GM12878 (cell line): ENCODE data around the gene PANX2. TPM values are rescaled to one million over a fixed set of nuclear protein-coding genes. Genes with fewer than 3 reads are reported as not detected.
A peak's percentile ranks its signal among the peaks of the same experiment; 100 is the strongest.

Source experiments
- BRCA1 ChIP-seq: IDR thresholded peaks from 2 replicates; pipeline ENCODE4 v1.6.1; 2011; ENCODE audit warnings: low read depth, low read length, improper control_type of control experiment
- GABPA ChIP-seq: IDR thresholded peaks from 2 replicates; pipeline ENCODE4 v1.6.1; 2014; ENCODE audit warnings: antibody characterized with exemption, low read depth, mild to moderate bottlenecking, inconsistent platforms
- LARP7 ChIP-seq: fragments of 450-650 bp; IDR thresholded peaks from 2 replicates; pipeline ENCODE4 v1.6.1; 2017; ENCODE audit warnings: mild to moderate bottlenecking
- MXI1 ChIP-seq: fragments of 150-350 bp; IDR thresholded peaks from 2 replicates; pipeline ENCODE4 v1.6.1; 2011; ENCODE audit warnings: low read depth, mild to moderate bottlenecking, inconsistent platforms, low read length, improper control_type of control experiment
- NBN ChIP-seq: fragments of 450-650 bp; IDR thresholded peaks from 2 replicates; pipeline ENCODE4 v1.6.1; 2016
- NFIC ChIP-seq: IDR thresholded peaks from 2 replicates; pipeline ENCODE4 v1.6.1; 2012; ENCODE audit warnings: low read depth, mild to moderate bottlenecking, inconsistent platforms, low read length, moderate library complexity
- PAX5 ChIP-seq: IDR thresholded peaks from 2 replicates; pipeline ENCODE4 v1.6.1; 2011; ENCODE audit warnings: low read depth, low read length, borderline replicate concordance
- RUNX3 ChIP-seq: IDR thresholded peaks from 2 replicates; pipeline ENCODE4 v1.6.1; 2012; ENCODE audit warnings: low read length, inconsistent platforms
- SRF ChIP-seq, 2 experiments: IDR thresholded peaks; 2 replicates each; pipeline ENCODE4 v1.6.1; 2011; ENCODE audit warnings: low read depth in 2 of 2, low read length in 2 of 2, mild to moderate bottlenecking in 1 of 2, moderate library complexity in 1 of 2
- SUPT20H ChIP-seq: IDR thresholded peaks from 2 replicates; pipeline ENCODE4 v1.6.1; 2011; ENCODE audit warnings: low read depth, mild to moderate bottlenecking, low read length, moderate library complexity, borderline replicate concordance; ENCODE audit not compliant: control insufficient read depth
- TCF12 ChIP-seq: IDR thresholded peaks from 2 replicates; pipeline ENCODE4 v1.6.1; 2011; ENCODE audit warnings: low read depth, mild to moderate bottlenecking, low read length
- YY1 ChIP-seq: IDR thresholded peaks from 2 replicates; pipeline ENCODE4 v1.6.1; 2011; ENCODE audit warnings: low read depth, mild to moderate bottlenecking, low read length
- polyA plus RNA-seq, 11 experiments: library from polyadenylated mRNA; depleted of rRNA in 4 of 11; unstranded in 6 of 11; stranded (reverse) in 5 of 11; fragments of >200 nt; fragmentation: Nextera tagmentation in 4 of 11; fragmentation: Illumina TruSeq in 1 of 11; extraction: Ambion mirVana in 4 of 11; extraction: Trizol in 1 of 11; gene quantifications; 1 replicate in 1 of 11; 2 replicates in 10 of 11; pipeline versions ENCODE4 v1.2.1 to v1.2.3, GENCODE V29; 2011 to 2016; ENCODE audit warnings: inconsistent platforms in 2 of 11, missing spikeins in 2 of 11, low read depth in 1 of 11
- total RNA-seq, 4 experiments: library from RNA; depleted of rRNA in 3 of 4; stranded (reverse); fragments of >200 nt in 3 of 4; fragmentation: Illumina TruSeq in 1 of 4; extraction: Trizol in 1 of 4; gene quantifications; 2 replicates each; pipeline versions ENCODE4 v1.2.1 to v1.2.3, GENCODE V29; 2013 to 2021
- TF ChIP-seq, protein P1 (sequence below): fragments of 450-650 bp; IDR thresholded peaks from 2 replicates; pipeline ENCODE4 v1.6.1; 2017; ENCODE audit warnings: mild to moderate bottlenecking, low read depth, inconsistent platforms; ENCODE audit not compliant: poor library complexity, severe bottlenecking
- TF ChIP-seq, protein P2 (sequence below): fragments of 150-350 bp; IDR thresholded peaks from 2 replicates; pipeline ENCODE4 v1.6.1; 2014; ENCODE audit warnings: mild to moderate bottlenecking, low read depth, low read length
- TF ChIP-seq, protein P3 (sequence below): fragments of 450-650 bp; IDR thresholded peaks from 2 replicates; pipeline ENCODE4 v1.6.1; 2018; ENCODE audit warnings: borderline replicate concordance, mild to moderate bottlenecking; ENCODE audit not compliant: partially characterized antibody
- TF ChIP-seq, protein P4 (sequence below): IDR thresholded peaks from 2 replicates; pipeline ENCODE4 v1.6.1; 2012; ENCODE audit warnings: improper control_type of control experiment, low read depth, low read length; ENCODE audit not compliant: insufficient replicate concordance
- TF ChIP-seq, protein P5 (sequence below): IDR thresholded peaks from 2 replicates; pipeline ENCODE4 v1.6.1; 2011; ENCODE audit warnings: low read depth, mild to moderate bottlenecking, low read length, moderate library complexity, borderline replicate concordance; ENCODE audit errors: extremely low read depth

The PANX2 gene
- total and polyA plus RNA-seq, 10 of the 15 experiments (the other 5 are each of a cell fraction or from before 2014, with no cell fraction given): 0.04 to 0.44 (median 0.17) TPM; not detected in 5

DNA sequence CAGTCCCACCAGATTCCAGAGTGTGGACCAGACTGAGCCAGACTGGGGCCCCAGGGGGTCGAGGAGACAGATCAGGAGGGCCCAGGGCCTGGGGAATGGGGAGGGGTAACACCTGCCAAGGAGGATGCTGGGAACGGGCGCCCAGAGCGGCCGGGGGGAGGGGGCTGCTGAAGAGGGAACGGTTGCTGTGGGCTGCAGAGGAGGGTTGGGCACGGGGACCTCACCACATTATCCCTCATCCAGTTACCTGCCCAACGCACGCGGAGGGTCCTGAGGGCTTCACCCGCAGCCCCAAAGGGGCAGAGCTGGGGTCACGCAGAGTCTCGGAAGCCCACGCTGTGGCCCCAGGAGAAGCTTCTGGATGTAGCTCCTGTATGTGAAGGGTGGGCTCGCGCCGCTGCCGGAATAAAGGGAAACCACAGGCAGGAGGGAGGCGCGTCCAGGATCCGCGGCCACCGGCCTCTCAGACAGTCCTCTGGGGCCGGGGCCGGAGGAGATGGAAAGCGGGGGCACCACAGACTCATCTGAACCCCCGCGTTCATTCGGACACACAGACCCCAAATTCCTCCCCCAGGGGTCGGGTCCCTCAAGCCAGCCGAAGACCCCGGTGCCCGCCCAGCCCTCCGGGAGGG, 29.4 kb downstream of the PANX2 start (continued):
- TF ChIP-seq, protein P1, sequence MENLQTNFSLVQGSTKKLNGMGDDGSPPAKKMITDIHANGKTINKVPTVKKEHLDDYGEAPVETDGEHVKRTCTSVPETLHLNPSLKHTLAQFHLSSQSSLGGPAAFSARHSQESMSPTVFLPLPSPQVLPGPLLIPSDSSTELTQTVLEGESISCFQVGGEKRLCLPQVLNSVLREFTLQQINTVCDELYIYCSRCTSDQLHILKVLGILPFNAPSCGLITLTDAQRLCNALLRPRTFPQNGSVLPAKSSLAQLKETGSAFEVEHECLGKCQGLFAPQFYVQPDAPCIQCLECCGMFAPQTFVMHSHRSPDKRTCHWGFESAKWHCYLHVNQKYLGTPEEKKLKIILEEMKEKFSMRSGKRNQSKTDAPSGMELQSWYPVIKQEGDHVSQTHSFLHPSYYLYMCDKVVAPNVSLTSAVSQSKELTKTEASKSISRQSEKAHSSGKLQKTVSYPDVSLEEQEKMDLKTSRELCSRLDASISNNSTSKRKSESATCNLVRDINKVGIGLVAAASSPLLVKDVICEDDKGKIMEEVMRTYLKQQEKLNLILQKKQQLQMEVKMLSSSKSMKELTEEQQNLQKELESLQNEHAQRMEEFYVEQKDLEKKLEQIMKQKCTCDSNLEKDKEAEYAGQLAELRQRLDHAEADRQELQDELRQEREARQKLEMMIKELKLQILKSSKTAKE: no peak
- TF ChIP-seq, protein P2, sequence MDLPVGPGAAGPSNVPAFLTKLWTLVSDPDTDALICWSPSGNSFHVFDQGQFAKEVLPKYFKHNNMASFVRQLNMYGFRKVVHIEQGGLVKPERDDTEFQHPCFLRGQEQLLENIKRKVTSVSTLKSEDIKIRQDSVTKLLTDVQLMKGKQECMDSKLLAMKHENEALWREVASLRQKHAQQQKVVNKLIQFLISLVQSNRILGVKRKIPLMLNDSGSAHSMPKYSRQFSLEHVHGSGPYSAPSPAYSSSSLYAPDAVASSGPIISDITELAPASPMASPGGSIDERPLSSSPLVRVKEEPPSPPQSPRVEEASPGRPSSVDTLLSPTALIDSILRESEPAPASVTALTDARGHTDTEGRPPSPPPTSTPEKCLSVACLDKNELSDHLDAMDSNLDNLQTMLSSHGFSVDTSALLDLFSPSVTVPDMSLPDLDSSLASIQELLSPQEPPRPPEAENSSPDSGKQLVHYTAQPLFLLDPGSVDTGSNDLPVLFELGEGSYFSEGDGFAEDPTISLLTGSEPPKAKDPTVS: no peak
- TF ChIP-seq PAX5 (no peak), YY1 (no peak), TCF12 (0 out of 2 replicates have a peak, but pooled peaks have one; percentile 8), LARP7 (no peak), GABPA (no peak), NBN (no peak), SRF (IDR thresholded peaks at IDR 0.05; ENCODE audit: low read depth in 2 of 2, low read length in 2 of 2) (no peak), MXI1 (no peak), BRCA1 (no peak), NFIC (no peak), SUPT20H (no peak), RUNX3 (peak; percentile 29; the same call in 1 of the 2 replicates)
- TF ChIP-seq, protein P3, sequence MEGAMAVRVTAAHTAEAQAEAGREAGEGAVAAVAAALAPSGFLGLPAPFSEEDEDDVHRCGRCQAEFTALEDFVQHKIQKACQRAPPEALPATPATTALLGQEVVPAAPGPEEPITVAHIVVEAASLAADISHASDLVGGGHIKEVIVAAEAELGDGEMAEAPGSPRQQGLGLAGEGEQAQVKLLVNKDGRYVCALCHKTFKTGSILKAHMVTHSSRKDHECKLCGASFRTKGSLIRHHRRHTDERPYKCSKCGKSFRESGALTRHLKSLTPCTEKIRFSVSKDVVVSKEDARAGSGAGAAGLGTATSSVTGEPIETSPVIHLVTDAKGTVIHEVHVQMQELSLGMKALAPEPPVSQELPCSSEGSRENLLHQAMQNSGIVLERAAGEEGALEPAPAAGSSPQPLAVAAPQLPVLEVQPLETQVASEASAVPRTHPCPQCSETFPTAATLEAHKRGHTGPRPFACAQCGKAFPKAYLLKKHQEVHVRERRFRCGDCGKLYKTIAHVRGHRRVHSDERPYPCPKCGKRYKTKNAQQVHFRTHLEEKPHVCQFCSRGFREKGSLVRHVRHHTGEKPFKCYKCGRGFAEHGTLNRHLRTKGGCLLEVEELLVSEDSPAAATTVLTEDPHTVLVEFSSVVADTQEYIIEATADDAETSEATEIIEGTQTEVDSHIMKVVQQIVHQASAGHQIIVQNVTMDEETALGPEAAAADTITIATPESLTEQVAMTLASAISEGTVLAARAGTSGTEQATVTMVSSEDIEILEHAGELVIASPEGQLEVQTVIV: no peak
- TF ChIP-seq, protein P4, sequence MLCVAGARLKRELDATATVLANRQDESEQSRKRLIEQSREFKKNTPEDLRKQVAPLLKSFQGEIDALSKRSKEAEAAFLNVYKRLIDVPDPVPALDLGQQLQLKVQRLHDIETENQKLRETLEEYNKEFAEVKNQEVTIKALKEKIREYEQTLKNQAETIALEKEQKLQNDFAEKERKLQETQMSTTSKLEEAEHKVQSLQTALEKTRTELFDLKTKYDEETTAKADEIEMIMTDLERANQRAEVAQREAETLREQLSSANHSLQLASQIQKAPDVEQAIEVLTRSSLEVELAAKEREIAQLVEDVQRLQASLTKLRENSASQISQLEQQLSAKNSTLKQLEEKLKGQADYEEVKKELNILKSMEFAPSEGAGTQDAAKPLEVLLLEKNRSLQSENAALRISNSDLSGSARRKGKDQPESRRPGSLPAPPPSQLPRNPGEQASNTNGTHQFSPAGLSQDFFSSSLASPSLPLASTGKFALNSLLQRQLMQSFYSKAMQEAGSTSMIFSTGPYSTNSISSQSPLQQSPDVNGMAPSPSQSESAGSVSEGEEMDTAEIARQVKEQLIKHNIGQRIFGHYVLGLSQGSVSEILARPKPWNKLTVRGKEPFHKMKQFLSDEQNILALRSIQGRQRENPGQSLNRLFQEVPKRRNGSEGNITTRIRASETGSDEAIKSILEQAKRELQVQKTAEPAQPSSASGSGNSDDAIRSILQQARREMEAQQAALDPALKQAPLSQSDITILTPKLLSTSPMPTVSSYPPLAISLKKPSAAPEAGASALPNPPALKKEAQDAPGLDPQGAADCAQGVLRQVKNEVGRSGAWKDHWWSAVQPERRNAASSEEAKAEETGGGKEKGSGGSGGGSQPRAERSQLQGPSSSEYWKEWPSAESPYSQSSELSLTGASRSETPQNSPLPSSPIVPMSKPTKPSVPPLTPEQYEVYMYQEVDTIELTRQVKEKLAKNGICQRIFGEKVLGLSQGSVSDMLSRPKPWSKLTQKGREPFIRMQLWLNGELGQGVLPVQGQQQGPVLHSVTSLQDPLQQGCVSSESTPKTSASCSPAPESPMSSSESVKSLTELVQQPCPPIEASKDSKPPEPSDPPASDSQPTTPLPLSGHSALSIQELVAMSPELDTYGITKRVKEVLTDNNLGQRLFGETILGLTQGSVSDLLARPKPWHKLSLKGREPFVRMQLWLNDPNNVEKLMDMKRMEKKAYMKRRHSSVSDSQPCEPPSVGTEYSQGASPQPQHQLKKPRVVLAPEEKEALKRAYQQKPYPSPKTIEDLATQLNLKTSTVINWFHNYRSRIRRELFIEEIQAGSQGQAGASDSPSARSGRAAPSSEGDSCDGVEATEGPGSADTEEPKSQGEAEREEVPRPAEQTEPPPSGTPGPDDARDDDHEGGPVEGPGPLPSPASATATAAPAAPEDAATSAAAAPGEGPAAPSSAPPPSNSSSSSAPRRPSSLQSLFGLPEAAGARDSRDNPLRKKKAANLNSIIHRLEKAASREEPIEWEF: no peak
- TF ChIP-seq, protein P5, sequence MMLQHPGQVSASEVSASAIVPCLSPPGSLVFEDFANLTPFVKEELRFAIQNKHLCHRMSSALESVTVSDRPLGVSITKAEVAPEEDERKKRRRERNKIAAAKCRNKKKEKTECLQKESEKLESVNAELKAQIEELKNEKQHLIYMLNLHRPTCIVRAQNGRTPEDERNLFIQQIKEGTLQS: no peak
